Measurements from ENCODE around the gene TWIST1. TPM values are rescaled to one million over a fixed set of nuclear protein-coding genes. Genes with fewer than 3 reads are reported as not detected.

Gene TWIST1
- total RNA-seq, 2 experiments from 2014 or later, result not detected

DNA sequence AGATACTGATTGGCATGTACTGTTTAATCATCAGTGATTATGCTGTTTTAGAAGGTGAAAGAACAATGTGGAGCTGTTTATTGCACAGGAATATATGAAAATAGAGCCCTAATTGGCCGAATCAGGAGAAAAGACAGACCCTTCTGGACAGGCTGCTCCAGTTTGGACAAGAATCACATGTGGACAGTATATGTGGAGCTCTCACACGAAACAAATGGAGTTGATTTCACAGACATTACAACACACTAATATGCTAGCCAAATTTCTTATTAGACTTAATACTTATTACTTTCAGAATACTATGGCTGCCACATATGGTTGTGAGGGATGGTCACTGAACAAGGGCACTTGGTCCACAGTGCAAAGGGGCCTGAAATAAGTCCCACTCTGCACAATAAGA is 15.5 kb downstream of the TWIST1 start:
- Histone ChIP-seq H3K27me3 (ENCODE audit: control insufficient read depth in 1 of 2, insufficient read depth in 2 of 2, low read length in 2 of 2) (peaks cover 16 to 31% of the 10 kb centered on the region in 2 experiments), H3K4me3 (ENCODE audit: low read length) (no peak overlapping the region), H3K4me1 (ENCODE audit: insufficient read depth, low read length) (no peaks in the 10 kb centered on the region), H3K9me3 (ENCODE audit: control insufficient read depth in 1 of 2, insufficient read depth in 1 of 2, low read length in 2 of 2) (peaks cover 0 to 13% of the 10 kb centered on the region in 2 experiments), H3K36me3 (ENCODE audit: insufficient read depth, low read length) (no peaks in the 10 kb centered on the region), H3K27ac (ENCODE audit: low read depth in 1 of 2, low read length in 2 of 2) (no peak overlapping the region)
- intact Hi-C loops (cut with DNase I, micrococcal nuclease), result no loop called here
- Mint-ChIP-seq H3K4me3 (no peak overlapping the region), H3K27ac (no peak overlapping the region), H3K9me3 (no peaks in the 10 kb centered on the region), H3K36me3 (ENCODE audit: low read depth) (no peaks in the 10 kb centered on the region), H3K27me3 (peaks cover 61% of the 10 kb centered on the region), H3K4me1 (ENCODE audit: low read depth) (no peaks in the 10 kb centered on the region)
- TF ChIP-seq, protein P1, sequence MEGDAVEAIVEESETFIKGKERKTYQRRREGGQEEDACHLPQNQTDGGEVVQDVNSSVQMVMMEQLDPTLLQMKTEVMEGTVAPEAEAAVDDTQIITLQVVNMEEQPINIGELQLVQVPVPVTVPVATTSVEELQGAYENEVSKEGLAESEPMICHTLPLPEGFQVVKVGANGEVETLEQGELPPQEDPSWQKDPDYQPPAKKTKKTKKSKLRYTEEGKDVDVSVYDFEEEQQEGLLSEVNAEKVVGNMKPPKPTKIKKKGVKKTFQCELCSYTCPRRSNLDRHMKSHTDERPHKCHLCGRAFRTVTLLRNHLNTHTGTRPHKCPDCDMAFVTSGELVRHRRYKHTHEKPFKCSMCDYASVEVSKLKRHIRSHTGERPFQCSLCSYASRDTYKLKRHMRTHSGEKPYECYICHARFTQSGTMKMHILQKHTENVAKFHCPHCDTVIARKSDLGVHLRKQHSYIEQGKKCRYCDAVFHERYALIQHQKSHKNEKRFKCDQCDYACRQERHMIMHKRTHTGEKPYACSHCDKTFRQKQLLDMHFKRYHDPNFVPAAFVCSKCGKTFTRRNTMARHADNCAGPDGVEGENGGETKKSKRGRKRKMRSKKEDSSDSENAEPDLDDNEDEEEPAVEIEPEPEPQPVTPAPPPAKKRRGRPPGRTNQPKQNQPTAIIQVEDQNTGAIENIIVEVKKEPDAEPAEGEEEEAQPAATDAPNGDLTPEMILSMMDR (IDR thresholded peaks at IDR 0.05), result no peak
- no peak for ATAC-seq (ENCODE audit: poor library complexity)
- DNase-seq, result no peak
- CTCF ChIA-PET, result no interaction called here
- POLR2A ChIA-PET, result no interaction called here

DNA sequence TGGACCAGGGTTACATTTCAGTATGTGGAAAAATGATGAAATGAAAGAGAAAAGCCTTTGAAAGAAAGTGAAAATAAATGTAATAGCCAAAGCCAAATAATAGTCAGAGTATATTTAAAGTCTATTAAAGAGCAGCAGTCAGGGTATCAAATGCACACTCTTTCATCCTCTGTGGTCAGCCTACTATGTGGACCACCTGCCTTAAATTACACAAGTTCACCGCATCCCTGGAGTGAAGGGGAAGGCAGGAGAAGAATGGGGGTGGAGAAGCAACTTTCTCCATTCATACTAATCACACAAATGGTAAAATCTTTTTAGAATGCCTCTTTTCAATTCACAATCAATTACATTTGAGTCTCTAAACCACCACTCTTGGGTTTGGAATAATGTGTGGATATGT is 16.0 kb downstream of the TWIST1 start:
- no peak overlapping the region for H3K27ac Mint-ChIP-seq
- TF ChIP-seq, protein P1 (IDR thresholded peaks at IDR 0.05), result no peak
- ChIA-PET CTCF (no interaction called here), POLR2A (no interaction called here)
- intact Hi-C loops (cut with DNase I, micrococcal nuclease), result no loop called here
- Histone ChIP-seq H3K4me1 (ENCODE audit: insufficient read depth, low read length) (no peaks in the 10 kb centered on the region), H3K4me3 (ENCODE audit: low read length) (no peak overlapping the region), H3K9me3 (ENCODE audit: control insufficient read depth in 1 of 2, insufficient read depth in 1 of 2, low read length in 2 of 2) (peaks cover 0 to 9% of the 10 kb centered on the region in 2 experiments), H3K27me3 (ENCODE audit: control insufficient read depth in 1 of 2, insufficient read depth in 2 of 2, low read length in 2 of 2) (peaks cover 12 to 27% of the 10 kb centered on the region in 2 experiments), H3K36me3 (ENCODE audit: insufficient read depth, low read length) (no peaks in the 10 kb centered on the region), H3K27ac (ENCODE audit: low read depth in 1 of 2, low read length in 2 of 2) (no peak overlapping the region)
- H3K4me1 Mint-ChIP-seq (ENCODE audit: low read depth), result no peaks in the 10 kb centered on the region
- ATAC-seq (ENCODE audit: poor library complexity) (no peak), DNase-seq (no peak)
- H3K4me3 Mint-ChIP-seq, result no peak overlapping the region
- H3K27me3 Mint-ChIP-seq, result peaks cover 57% of the 10 kb centered on the region
- no peaks in the 10 kb centered on the region for H3K36me3 Mint-ChIP-seq (ENCODE audit: low read depth)
- H3K9me3 Mint-ChIP-seq, result no peaks in the 10 kb centered on the region

DNA sequence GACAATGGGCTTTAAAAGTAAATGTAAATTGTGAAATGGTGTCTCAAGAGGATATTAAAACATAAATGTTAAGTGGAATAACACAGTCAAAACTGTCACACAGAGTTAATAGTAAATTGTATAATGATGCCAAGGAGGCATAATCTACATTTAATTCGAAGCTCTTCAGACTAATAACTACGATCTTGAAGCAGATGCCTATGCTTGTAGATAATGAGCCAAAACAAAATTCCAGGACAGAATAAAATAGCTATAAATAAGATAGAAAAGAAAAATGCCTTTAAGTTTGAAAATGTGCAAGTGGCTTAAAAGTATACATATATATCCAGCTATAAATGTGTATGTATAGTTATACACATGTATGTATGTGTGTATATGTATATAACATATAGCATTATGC is 17.5 kb downstream of the TWIST1 start:
- H3K36me3 ChIP-seq (ENCODE audit: insufficient read depth, low read length), result no peaks in the 10 kb centered on the region
- ChIA-PET POLR2A (no interaction called here), CTCF (no interaction called here)
- no peak overlapping the region for H3K4me3 Mint-ChIP-seq
- no peaks in the 10 kb centered on the region for H3K4me1 Mint-ChIP-seq (ENCODE audit: low read depth)
- TF ChIP-seq, protein P1 (IDR thresholded peaks at IDR 0.05), result no peak
- peaks cover 41% of the 10 kb centered on the region for H3K27me3 Mint-ChIP-seq
- intact Hi-C loops (cut with DNase I, micrococcal nuclease), result no loop called here
- H3K36me3 Mint-ChIP-seq (ENCODE audit: low read depth), result no peaks in the 10 kb centered on the region
- H3K27ac Mint-ChIP-seq, result no peak overlapping the region
- H3K4me1 ChIP-seq (ENCODE audit: insufficient read depth, low read length), result no peaks in the 10 kb centered on the region
- H3K9me3 ChIP-seq (ENCODE audit: control insufficient read depth in 1 of 2, insufficient read depth in 1 of 2, low read length in 2 of 2), result peaks cover 0 to 4% of the 10 kb centered on the region in 2 experiments
- H3K9me3 Mint-ChIP-seq, result no peaks in the 10 kb centered on the region
- peaks cover 4 to 13% of the 10 kb centered on the region in 2 experiments for H3K27me3 ChIP-seq (ENCODE audit: control insufficient read depth in 1 of 2, insufficient read depth in 2 of 2, low read length in 2 of 2)
- H3K27ac ChIP-seq (ENCODE audit: low read depth in 1 of 2, low read length in 2 of 2), result no peak overlapping the region
- H3K4me3 ChIP-seq (ENCODE audit: low read length), result no peak overlapping the region
- DNase-seq (no peak), ATAC-seq (ENCODE audit: poor library complexity) (no peak)
